Effector memory CD4-positive, alpha-beta T cell (primary cell): ENCODE measurements around the gene JAGN1.
"Not testable (repeated sequence)": the region's sequence is repeated elsewhere in the genome, so short reads cannot be mapped to it uniquely, and the experiment has no call there.

Experiments used
- DNase-seq, 3 donors: peaks; one replicate each; pipeline ENCODE4 v3.0.0-alpha.2; 2020
- H3K27ac ChIP-seq: 2 replicates; pipeline ENCODE4 v1.7.0; 2013; ENCODE audit warnings: mild to moderate bottlenecking, low read length, moderate library complexity; ENCODE audit not compliant: insufficient read depth, poor library complexity, severe bottlenecking
- H3K27me3 ChIP-seq: replicated peaks from 2 replicates; pipeline ENCODE4 v1.7.0; 2013; ENCODE audit warnings: mild to moderate bottlenecking, low read length; ENCODE audit not compliant: insufficient read depth, control insufficient read depth, poor library complexity, severe bottlenecking
- H3K36me3 ChIP-seq: 2 replicates; pipeline ENCODE4 v1.7.0; 2013; ENCODE audit warnings: mild to moderate bottlenecking, low read length, moderate library complexity; ENCODE audit not compliant: control insufficient read depth, insufficient read depth
- H3K4me1 ChIP-seq: 2 replicates; pipeline ENCODE4 v1.7.0; 2013; ENCODE audit warnings: low read length, mild to moderate bottlenecking; ENCODE audit not compliant: control insufficient read depth, insufficient read depth, poor library complexity, severe bottlenecking
- H3K4me3 ChIP-seq: 2 replicates; pipeline ENCODE4 v1.7.0; 2013; ENCODE audit warnings: low read length, low read depth, mild to moderate bottlenecking; ENCODE audit not compliant: insufficient read depth, poor library complexity, severe bottlenecking
- H3K9me3 ChIP-seq: 2 replicates; pipeline ENCODE4 v1.7.0; 2013; ENCODE audit warnings: mild to moderate bottlenecking, low read length, moderate library complexity; ENCODE audit not compliant: control insufficient read depth

JAGN1 gene

GRCh38 chr3:9854291-9854940, 36.0 kb upstream of the JAGN1 start:
- not testable (repeated sequence) for H3K27ac ChIP-seq, DNase-seq, H3K4me1 ChIP-seq, H3K36me3 ChIP-seq, H3K4me3 ChIP-seq, H3K9me3 ChIP-seq, H3K27me3 ChIP-seq

- no peak overlapping the region for H3K4me3 ChIP-seq
- no peaks in the 10 kb centered on the region for H3K9me3 ChIP-seq
- no peaks in the 10 kb centered on the region for H3K36me3 ChIP-seq
- no peaks in the 10 kb centered on the region for H3K4me1 ChIP-seq
- DNase-seq: no peak
- H3K27ac ChIP-seq: no peak overlapping the region
- no peaks in the 10 kb centered on the region for H3K27me3 ChIP-seq
Measured at GRCh38 chr3:9855594-9855993, 34.8 kb upstream of the JAGN1 start.

DNA sequence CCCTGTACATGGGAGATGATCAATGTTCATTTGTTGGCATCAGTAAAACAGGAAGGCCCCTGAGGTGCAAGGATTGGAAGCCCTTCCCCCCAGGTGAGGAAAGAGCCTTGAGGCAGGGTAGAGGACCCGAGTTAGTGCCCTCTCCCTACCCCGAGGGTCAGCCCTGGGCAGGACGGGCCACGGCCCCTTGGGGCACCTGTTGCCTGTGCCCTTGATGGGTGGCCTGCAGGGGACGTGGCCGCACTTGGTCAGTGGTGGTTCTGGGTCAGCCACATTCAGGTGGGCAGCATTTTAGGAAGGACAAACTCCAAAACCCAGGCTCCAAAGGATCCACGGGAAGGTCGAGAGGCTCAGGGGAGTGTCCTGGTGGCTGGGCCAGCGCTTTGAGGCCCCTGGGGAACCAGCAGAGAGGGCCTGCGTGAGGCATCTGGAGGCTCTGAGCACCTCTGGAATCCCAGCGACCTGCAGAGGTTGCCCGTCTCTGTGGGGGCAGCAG, 30.8 kb upstream of the JAGN1 start:
- Histone ChIP-seq H3K4me3 (no peak overlapping the region), H3K27ac (no peak overlapping the region), H3K27me3 (peaks cover 9% of the 10 kb centered on the region), H3K4me1 (peaks cover 6% of the 10 kb centered on the region), H3K9me3 (no peaks in the 10 kb centered on the region), H3K36me3 (no peaks in the 10 kb centered on the region)
- DNase-seq: no peak

GRCh38 chr3:9861201-9861600, 29.2 kb upstream of the JAGN1 start:
- Histone ChIP-seq H3K4me1 (peaks cover 6% of the 10 kb centered on the region), H3K36me3 (no peaks in the 10 kb centered on the region), H3K27me3 (peaks cover 9% of the 10 kb centered on the region), H3K4me3 (no peak overlapping the region), H3K27ac (no peak overlapping the region), H3K9me3 (no peaks in the 10 kb centered on the region)
- no peak for DNase-seq

GRCh38 chr3:9861626-9862130, 28.7 kb upstream of the JAGN1 start:
- Histone ChIP-seq H3K4me1 (peaks cover 6% of the 10 kb centered on the region), H3K9me3 (no peaks in the 10 kb centered on the region), H3K27ac (no peak overlapping the region), H3K4me3 (no peak overlapping the region), H3K36me3 (no peaks in the 10 kb centered on the region), H3K27me3 (peaks cover 9% of the 10 kb centered on the region)
- DNase-seq: no peak

- no peak overlapping the region for H3K27ac ChIP-seq
- H3K9me3 ChIP-seq: no peaks in the 10 kb centered on the region
- H3K4me3 ChIP-seq: no peak overlapping the region
- H3K27me3 ChIP-seq: peaks cover 9% of the 10 kb centered on the region
- no peaks in the 10 kb centered on the region for H3K36me3 ChIP-seq
- DNase-seq: peak in 1 of 3 donors; percentile 5
- H3K4me1 ChIP-seq: peaks cover 6% of the 10 kb centered on the region
Measured at GRCh38 chr3:9862391-9863057, 27.9 kb upstream of the JAGN1 start.

DNA sequence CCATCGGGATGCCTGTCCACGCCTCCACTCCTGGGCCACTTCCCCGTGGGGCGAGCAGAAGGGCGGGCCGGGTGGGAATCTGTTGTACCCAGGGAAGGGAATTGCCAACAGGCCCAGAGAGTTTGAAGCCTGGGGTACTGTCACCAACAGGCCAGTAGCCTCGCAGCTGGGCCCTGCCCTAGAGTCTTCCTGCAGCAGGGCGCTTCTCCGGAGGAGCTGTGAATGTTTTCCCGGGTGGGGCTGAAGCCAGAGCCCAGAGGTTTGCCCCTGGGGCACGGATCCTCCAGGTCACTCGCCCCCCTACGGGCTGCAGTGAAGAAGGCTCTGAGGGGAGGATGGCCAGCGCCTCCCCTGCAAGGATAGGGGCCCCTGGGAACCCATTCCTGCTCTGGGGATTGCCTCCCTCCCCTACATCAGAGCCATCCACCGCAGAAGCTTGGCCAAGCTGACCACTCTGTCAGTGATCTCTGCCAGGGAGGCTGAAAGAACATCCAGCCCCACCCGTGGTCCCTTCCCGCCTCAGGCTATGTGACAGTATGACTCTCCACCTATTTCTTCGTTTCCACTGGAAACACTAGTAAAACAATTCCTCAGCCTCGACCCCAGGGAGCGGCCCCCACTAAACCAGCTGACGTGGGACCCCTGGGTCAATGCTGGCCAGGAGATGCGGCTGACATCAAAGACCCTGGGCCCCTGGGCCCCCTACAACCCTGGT, 27.2 kb upstream of the JAGN1 start:
- no peaks in the 10 kb centered on the region for H3K36me3 ChIP-seq
- no peak overlapping the region for H3K4me3 ChIP-seq
- no peak overlapping the region for H3K27ac ChIP-seq
- peaks cover 6% of the 10 kb centered on the region for H3K4me1 ChIP-seq
- no peak for DNase-seq
- no peaks in the 10 kb centered on the region for H3K9me3 ChIP-seq
- peaks cover 9% of the 10 kb centered on the region for H3K27me3 ChIP-seq

GRCh38 chr3:9864200-9864927, 26.0 kb upstream of the JAGN1 start:
- Histone ChIP-seq H3K4me1 (peaks cover 6% of the 10 kb centered on the region), H3K36me3 (no peaks in the 10 kb centered on the region), H3K27ac (no peak overlapping the region), H3K27me3 (peaks cover 9% of the 10 kb centered on the region), H3K4me3 (no peak overlapping the region), H3K9me3 (no peaks in the 10 kb centered on the region)
- DNase-seq: no peak

GRCh38 chr3:9865125-9865637, 25.2 kb upstream of the JAGN1 start:
- H3K27me3 ChIP-seq, H3K27ac ChIP-seq, DNase-seq, H3K36me3 ChIP-seq, H3K4me1 ChIP-seq, H3K4me3 ChIP-seq, H3K9me3 ChIP-seq: not testable (repeated sequence)
